Lung (tissue), 12 donors: ENCODE results near the gene FAXDC2. TPM values are rescaled to one million over a fixed set of nuclear protein-coding genes. Genes with fewer than 3 reads are reported as not detected.

Experiments used
- ATAC-seq: fragments of 200-7000 bp; cut with Tn5 transposase; one replicate; pipeline ENCODE4 v1.9.1; 2020; ENCODE audit warnings: moderate number of reproducible peaks; ENCODE audit not compliant: insufficient read depth, low FRiP score
- DNase-seq, 3 donors: peaks; one replicate each; pipeline ENCODE4 v3.0.0-alpha.2; 2013 to 2017
- H3K27ac ChIP-seq, 2 donors: one replicate each; pipeline ENCODE4 v1.5.1; 2013; ENCODE audit warnings: mild to moderate bottlenecking in 2 of 2, moderate library complexity in 2 of 2, control low read depth in 1 of 2, inconsistent platforms in 1 of 2, low read depth in 1 of 2, low read length in 1 of 2
- H3K27me3 ChIP-seq, 3 donors: one replicate each; pipeline ENCODE4 v1.5.1; 2013; ENCODE audit warnings: low read length in 2 of 3; ENCODE audit not compliant: control insufficient read depth in 3 of 3, insufficient read depth in 3 of 3
- H3K36me3 ChIP-seq, 4 donors: one replicate each; pipeline ENCODE4 v1.5.1; 2013; ENCODE audit warnings: low read length in 4 of 4, mild to moderate bottlenecking in 1 of 4, moderate library complexity in 1 of 4; ENCODE audit not compliant: control insufficient read depth in 4 of 4, insufficient read depth in 4 of 4
- H3K4me1 ChIP-seq, 5 donors: one replicate each; pipeline ENCODE4 v1.5.1; 2013; ENCODE audit warnings: low read length in 5 of 5, mild to moderate bottlenecking in 2 of 5, moderate library complexity in 1 of 5; ENCODE audit not compliant: control insufficient read depth in 5 of 5, insufficient read depth in 5 of 5
- H3K4me3 ChIP-seq: one replicate; pipeline ENCODE4 v1.5.1; 2013; ENCODE audit warnings: mild to moderate bottlenecking, control low read depth, moderate library complexity
- H3K9ac ChIP-seq, 2 donors: one replicate each; pipeline ENCODE4 v1.5.1; 2013; ENCODE audit warnings: low read length in 2 of 2, control low read depth in 1 of 2; ENCODE audit not compliant: insufficient read depth in 1 of 2
- H3K9me3 ChIP-seq, 4 donors: one replicate each; pipeline ENCODE4 v1.5.1; 2013; ENCODE audit warnings: low read length in 3 of 4, mild to moderate bottlenecking in 1 of 4, moderate library complexity in 1 of 4; ENCODE audit not compliant: control insufficient read depth in 4 of 4, insufficient read depth in 3 of 4
- CTCF ChIP-seq: IDR thresholded peaks from 2 replicates; pipeline ENCODE4 v1.5.1; 2012; ENCODE audit warnings: mild to moderate bottlenecking; ENCODE audit errors: control extremely low read depth, extremely low read depth
- WGBS, 2 donors: extraction: QIAGEN DNeasy Blood & Tissue Kit; methylation state at CpG; one replicate each; pipeline ENCODE4 v1.1.7; 2013; 5-methylcytosine and 5-hydroxymethylcytosine counted together
- polyA plus RNA-seq, 2 donors: library from polyadenylated mRNA; stranded (reverse); fragments of 200-250 nt; gene quantifications; one replicate each; pipeline ENCODE4 v1.2.1, GENCODE V29; 2013
- total RNA-seq, 2 donors: library from RNA; depleted of rRNA in 1 of 2; stranded (reverse); fragments of >200 nt in 1 of 2; gene quantifications; one replicate each; pipeline ENCODE4 v1.2.1, GENCODE V29; 2014 to 2021
- donor health status: control.
- donor health status: control.
- donor health status: Bipolar disorder and iron deficiency.
- donor health status: healthy.
- donor health status: DM: yes; HTN: yes; CAD: no.

FAXDC2 gene
- total and polyA plus RNA-seq, 4 donors = 11.1 to 37.5 (median 17.1) TPM

DNA sequence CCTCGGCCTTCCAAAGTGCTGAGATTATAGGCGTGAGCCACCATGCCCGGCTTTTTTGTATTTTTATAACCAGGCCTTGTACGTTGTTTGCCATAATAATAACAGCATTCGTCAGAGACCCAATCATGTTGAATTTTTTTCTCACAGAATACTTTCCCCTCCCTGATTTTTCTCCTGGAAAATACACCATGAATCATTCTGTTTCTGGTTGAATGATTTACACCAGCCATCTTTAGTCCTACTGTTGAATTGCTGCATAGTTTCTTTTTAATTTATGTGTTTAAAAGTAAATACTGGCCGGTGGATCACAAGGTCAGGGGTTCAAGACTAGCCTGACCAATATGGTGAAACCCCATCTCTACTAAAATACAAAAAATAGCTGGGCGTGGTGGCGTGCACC lies 11.5 kb upstream of the FAXDC2 start:
- WGBS, 2 donors = 80 to 89% methylated on average over 8 of the region's 8 CpGs
- TF ChIP-seq CTCF = no peak
- Histone ChIP-seq H3K36me3 (peaks cover 10 to 27% (median 25%) of the 10 kb centered on the region in 4 donors), H3K27me3 (no peaks in the 10 kb centered on the region), H3K4me3 (no peak overlapping the region), H3K9me3 (no peaks in the 10 kb centered on the region), H3K4me1 (peaks cover 0 to 26% (median 11%) of the 10 kb centered on the region in 5 donors), H3K9ac (no peak overlapping the region), H3K27ac (no peak overlapping the region)
- ATAC-seq (no peak), DNase-seq (no peak)

GRCh38 chr5:154860765-154861164 lies 10.4 kb upstream of the FAXDC2 start:
- WGBS, 2 donors = 11% methylated on average over 4 of the region's 4 CpGs

GRCh38 chr5:154860123-154860522 lies 9.7 kb upstream of the FAXDC2 start:
- WGBS, 2 donors = 15 to 28% methylated on average over 5 of the region's 5 CpGs

More at GRCh38 chr5:154860765-154861164, 10.4 kb upstream of the FAXDC2 start:
- ATAC-seq (no peak), DNase-seq (no peak)
- Histone ChIP-seq H3K9me3 (no peaks in the 10 kb centered on the region), H3K4me1 (peaks cover 0 to 31% (median 11%) of the 10 kb centered on the region in 5 donors), H3K9ac (no peak overlapping the region), H3K27ac (no peak overlapping the region), H3K36me3 (peaks cover 5 to 21% (median 19%) of the 10 kb centered on the region in 4 donors), H3K4me3 (no peak overlapping the region), H3K27me3 (no peaks in the 10 kb centered on the region)
- no peak for TF ChIP-seq CTCF

More at GRCh38 chr5:154860123-154860522, 9.7 kb upstream of the FAXDC2 start:
- Histone ChIP-seq H3K4me3 (peak overlapping the region; percentile 13), H3K4me1 (peaks cover 0 to 31% (median 8%) of the 10 kb centered on the region in 5 donors), H3K27ac (peak overlapping the region; percentile 99 to 100), H3K9me3 (no peaks in the 10 kb centered on the region), H3K27me3 (no peaks in the 10 kb centered on the region), H3K36me3 (peaks cover 5 to 16% (median 14%) of the 10 kb centered on the region in 4 donors), H3K9ac (peak overlapping the region in 1 of 2 donors; percentile 95)
- ATAC-seq = no peak
- DNase-seq = peak; percentile 43 to 77 (median 61)
- TF ChIP-seq CTCF = no peak
